HG03460 (cell line): ENCODE data around the gene MORF4L2.

ENCODE experiments used
- ATAC-seq: cut with Tn5 transposase; IDR thresholded peaks from one replicate; pipeline ENCODE4 v1.9.1; 2021; ENCODE audit not compliant: unreplicated experiment

Gene MORF4L2, protein sequence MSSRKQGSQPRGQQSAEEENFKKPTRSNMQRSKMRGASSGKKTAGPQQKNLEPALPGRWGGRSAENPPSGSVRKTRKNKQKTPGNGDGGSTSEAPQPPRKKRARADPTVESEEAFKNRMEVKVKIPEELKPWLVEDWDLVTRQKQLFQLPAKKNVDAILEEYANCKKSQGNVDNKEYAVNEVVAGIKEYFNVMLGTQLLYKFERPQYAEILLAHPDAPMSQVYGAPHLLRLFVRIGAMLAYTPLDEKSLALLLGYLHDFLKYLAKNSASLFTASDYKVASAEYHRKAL

GRCh38 chrX:103686199-103687072, at the start of gene MORF4L2:
Gene MORF4L2 (minus strand): TSS chrX:103686699. CDS start chrX:103677027, 9,672 bp downstream.
- peak; percentile 91 for ATAC-seq

GRCh38 chrX:103734125-103734760, 47.7 kb upstream of the MORF4L2 start:
- no peak for ATAC-seq

GRCh38 chrX:103733017-103733416, 46.5 kb upstream of the MORF4L2 start:
- ATAC-seq, result no peak

- ATAC-seq, result no peak
Observed at GRCh38 chrX:103730796-103731493, 44.4 kb upstream of the MORF4L2 start.

- ATAC-seq, result no peak
Observed at GRCh38 chrX:103730147-103730795, 43.8 kb upstream of the MORF4L2 start.

GRCh38 chrX:103729015-103729414, 42.5 kb upstream of the MORF4L2 start:
- ATAC-seq, result no peak

- no peak for ATAC-seq
Observed at GRCh38 chrX:103727115-103727514, 40.6 kb upstream of the MORF4L2 start.

GRCh38 chrX:103726477-103726876, 40.0 kb upstream of the MORF4L2 start:
- ATAC-seq, result no peak

DNA sequence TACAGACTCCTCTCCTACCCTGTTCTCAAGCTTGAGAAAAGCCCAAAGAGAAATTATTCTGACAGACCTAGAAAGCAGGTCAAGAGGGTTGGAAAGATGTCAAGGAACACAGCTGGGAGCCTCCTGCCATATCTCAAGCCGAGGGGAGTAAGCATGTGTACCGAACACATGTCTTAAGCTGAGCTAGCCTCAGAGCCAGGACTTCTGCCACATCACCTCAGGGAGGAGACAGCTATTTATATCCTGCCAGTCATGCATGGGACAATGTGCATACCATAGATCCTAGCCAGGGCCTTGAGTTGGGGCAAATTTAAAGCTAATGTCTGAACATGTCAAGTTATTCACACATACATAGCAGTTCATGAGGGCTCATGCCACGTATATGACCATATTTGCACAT, 36.0 kb upstream of the MORF4L2 start:
- no peak for ATAC-seq

GRCh38 chrX:103718120-103718519, 31.6 kb upstream of the MORF4L2 start:
- ATAC-seq, result no peak

DNA sequence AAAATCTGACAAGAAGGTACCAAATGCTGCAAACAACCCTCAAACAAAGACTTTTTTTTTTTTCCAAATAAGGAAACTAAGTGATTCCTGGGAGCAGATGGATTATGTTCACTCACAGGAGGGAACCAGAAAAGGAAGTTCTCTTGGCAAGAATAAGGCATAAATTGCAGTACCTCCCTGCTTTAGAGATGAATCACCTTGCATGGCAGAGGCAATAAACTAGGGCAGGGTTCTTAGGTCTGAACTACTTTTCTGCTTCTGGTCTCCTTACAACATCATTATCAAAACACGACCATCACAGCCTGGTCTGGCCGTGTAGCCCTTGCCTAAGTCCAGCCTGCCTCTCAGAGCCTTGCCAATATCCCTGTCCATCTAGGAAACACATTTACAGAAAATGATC, 30.5 kb upstream of the MORF4L2 start:
- no peak for ATAC-seq

DNA sequence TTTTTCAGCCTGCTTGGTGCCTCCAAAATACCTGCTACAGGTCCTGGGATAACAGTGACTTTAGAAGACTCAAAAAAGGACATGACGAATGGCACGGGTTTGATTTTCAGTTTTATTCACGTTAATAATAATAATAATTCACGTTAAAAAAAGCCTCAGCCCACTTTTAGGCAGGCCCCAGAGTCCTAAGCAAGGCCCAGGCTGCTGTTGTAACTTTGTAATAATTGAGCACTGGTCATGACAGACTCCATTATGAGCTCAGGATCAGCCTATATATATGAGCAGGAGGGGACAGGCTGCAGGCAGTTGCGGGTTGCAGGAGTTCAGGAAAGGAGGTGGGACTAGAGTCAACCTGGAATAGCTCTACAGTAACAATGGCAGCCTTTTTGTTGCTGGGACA, 24.1 kb upstream of the MORF4L2 start, which contains the start of gene TMEM31:
Gene TMEM31 (plus strand): TSS at position 301 of the 400 bp plus-strand sequence. CDS start 1,350 bp downstream, outside the sequence.
- ATAC-seq, result no peak

- ATAC-seq, result no peak
Observed at GRCh38 chrX:103704863-103705262, 18.4 kb upstream of the MORF4L2 start.

GRCh38 chrX:103699243-103699642, 12.7 kb upstream of the MORF4L2 start:
- ATAC-seq, result no peak

- no peak for ATAC-seq
Observed at GRCh38 chrX:103697687-103698086, 11.2 kb upstream of the MORF4L2 start.

GRCh38 chrX:103691059-103691458, 4.6 kb upstream of the MORF4L2 start:
- ATAC-seq, result no peak

GRCh38 chrX:103688946-103689345, 2.4 kb upstream of the MORF4L2 start:
- ATAC-seq, result no peak

- ATAC-seq, result no peak
Observed at GRCh38 chrX:103687696-103688201, 1.2 kb upstream of the MORF4L2 start.

GRCh38 chrX:103687073-103687695, 685 bp upstream of the MORF4L2 start:
- ATAC-seq, result peak; percentile 59

GRCh38 chrX:103685396-103685795, 1.1 kb downstream of the MORF4L2 start:
- ATAC-seq, result no peak
